Osteocyte (in vitro differentiated cells): Measurements from ENCODE around the gene SUPT3H. TPM values are rescaled to one million over a fixed set of nuclear protein-coding genes. Genes with fewer than 3 reads are reported as not detected.

Experiments used
- DNase-seq: peaks from one replicate; pipeline ENCODE4 v3.0.0; 2021; ENCODE audit warnings: mixed read lengths; ENCODE audit not compliant: unreplicated experiment; ENCODE audit errors: extremely low spot score
- H3K27ac Mint-ChIP-seq: one replicate; pipeline ENCODE4 v1.8.0; 2021; ENCODE audit warnings: mild to moderate bottlenecking, mixed read lengths; ENCODE audit not compliant: unreplicated experiment
- H3K27me3 Mint-ChIP-seq: one replicate; pipeline ENCODE4 v1.8.0; 2021; ENCODE audit warnings: mixed read lengths; ENCODE audit not compliant: unreplicated experiment
- H3K36me3 Mint-ChIP-seq: one replicate; pipeline ENCODE4 v1.8.0; 2021; ENCODE audit warnings: mixed read lengths; ENCODE audit not compliant: unreplicated experiment
- H3K4me1 Mint-ChIP-seq: one replicate; pipeline ENCODE4 v1.8.0; 2021; ENCODE audit warnings: mixed read lengths; ENCODE audit not compliant: unreplicated experiment
- H3K4me3 Mint-ChIP-seq: one replicate; pipeline ENCODE4 v1.8.0; 2021; ENCODE audit warnings: mild to moderate bottlenecking, moderate library complexity, mixed read lengths; ENCODE audit not compliant: unreplicated experiment
- H3K9me3 Mint-ChIP-seq: one replicate; pipeline ENCODE4 v1.8.0; 2021; ENCODE audit warnings: mixed read lengths; ENCODE audit not compliant: unreplicated experiment
- total RNA-seq: library from RNA; stranded (reverse); gene quantifications from 2 replicates; pipeline ENCODE4 v1.2.1, GENCODE V29; 2021
- TF ChIP-seq, protein P1 (sequence below): fragments of 200-600 bp; sonication (generic); IDR thresholded peaks from 2 replicates; pipeline ENCODE4 v1.5.0; 2021; ENCODE audit warnings: antibody characterized with exemption, mild to moderate bottlenecking, moderate library complexity

Gene SUPT3H
- total RNA-seq, 1 donor from 2014 or later = 13.2 TPM

DNA sequence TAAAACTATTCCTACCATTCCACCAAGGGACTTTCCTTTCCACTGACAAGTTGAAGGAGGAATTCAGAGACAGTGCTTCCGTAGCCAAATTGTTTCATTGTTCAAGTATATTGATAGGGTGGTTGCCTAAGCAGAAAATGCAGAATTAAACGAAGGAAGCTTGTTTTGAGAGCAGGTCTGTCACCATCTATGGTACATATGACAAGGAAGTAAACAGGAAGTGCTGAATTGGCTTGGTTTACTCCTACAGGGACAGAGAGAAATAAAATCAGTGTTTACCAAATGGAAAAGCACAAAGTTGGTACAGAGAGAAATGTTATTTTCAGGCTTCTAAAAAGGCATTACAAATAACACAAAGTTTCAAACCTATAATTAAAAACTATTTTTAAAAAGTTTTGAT is 568.5 kb downstream of the SUPT3H start:
- TF ChIP-seq, protein P1, sequence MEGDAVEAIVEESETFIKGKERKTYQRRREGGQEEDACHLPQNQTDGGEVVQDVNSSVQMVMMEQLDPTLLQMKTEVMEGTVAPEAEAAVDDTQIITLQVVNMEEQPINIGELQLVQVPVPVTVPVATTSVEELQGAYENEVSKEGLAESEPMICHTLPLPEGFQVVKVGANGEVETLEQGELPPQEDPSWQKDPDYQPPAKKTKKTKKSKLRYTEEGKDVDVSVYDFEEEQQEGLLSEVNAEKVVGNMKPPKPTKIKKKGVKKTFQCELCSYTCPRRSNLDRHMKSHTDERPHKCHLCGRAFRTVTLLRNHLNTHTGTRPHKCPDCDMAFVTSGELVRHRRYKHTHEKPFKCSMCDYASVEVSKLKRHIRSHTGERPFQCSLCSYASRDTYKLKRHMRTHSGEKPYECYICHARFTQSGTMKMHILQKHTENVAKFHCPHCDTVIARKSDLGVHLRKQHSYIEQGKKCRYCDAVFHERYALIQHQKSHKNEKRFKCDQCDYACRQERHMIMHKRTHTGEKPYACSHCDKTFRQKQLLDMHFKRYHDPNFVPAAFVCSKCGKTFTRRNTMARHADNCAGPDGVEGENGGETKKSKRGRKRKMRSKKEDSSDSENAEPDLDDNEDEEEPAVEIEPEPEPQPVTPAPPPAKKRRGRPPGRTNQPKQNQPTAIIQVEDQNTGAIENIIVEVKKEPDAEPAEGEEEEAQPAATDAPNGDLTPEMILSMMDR = no peak
- DNase-seq = no peak
- no peaks in the 10 kb centered on the region for H3K27me3 Mint-ChIP-seq
- H3K36me3 Mint-ChIP-seq = no peaks in the 10 kb centered on the region
- no peak overlapping the region for H3K4me3 Mint-ChIP-seq
- H3K4me1 Mint-ChIP-seq = peaks cover 17% of the 10 kb centered on the region
- H3K27ac Mint-ChIP-seq = no peak overlapping the region
- H3K9me3 Mint-ChIP-seq = no peaks in the 10 kb centered on the region

DNA sequence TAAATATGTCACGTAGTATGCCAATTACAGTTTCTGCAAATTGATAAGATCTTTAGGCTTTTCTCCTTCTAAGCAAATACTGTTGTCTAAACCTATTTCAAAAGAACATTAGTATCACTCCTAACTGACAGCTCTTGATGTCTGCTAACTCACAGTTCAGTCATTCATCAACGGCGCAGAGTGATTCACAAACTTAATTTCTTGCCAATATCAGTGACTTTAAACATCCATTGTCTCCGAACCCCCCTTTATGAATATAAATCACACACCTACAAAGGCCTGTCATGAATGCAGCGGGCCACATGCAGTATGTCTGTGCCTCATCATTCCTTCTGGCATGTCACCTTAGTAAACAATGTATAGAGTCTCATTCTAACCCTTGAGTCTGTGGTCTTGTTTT is 569.6 kb downstream of the SUPT3H start:
- Mint-ChIP-seq H3K4me3 (no peak overlapping the region), H3K9me3 (no peaks in the 10 kb centered on the region), H3K27me3 (no peaks in the 10 kb centered on the region), H3K36me3 (no peaks in the 10 kb centered on the region), H3K4me1 (peaks cover 9% of the 10 kb centered on the region), H3K27ac (no peak overlapping the region)
- TF ChIP-seq, protein P1 = no peak
- no peak for DNase-seq

DNA sequence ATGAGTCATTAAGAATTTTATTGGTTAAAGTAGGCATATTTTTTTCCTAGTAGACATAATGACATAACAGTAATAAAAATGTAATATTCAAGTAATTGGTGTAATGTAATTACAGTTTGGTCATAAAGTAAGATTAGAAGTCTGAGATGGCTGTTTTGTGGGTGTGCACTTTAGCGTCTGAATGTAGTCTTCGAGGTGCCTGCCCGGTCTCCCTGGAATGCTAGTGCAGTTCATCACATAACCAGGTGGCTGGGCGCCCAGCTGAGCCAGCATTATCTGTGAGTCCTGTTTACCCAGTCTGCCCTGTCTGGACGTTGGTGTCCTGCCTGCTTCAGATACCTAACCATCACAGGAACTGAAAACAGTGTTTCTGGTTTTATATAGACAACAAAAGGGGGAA is 571.1 kb downstream of the SUPT3H start:
- no peak overlapping the region for H3K4me3 Mint-ChIP-seq

DNA sequence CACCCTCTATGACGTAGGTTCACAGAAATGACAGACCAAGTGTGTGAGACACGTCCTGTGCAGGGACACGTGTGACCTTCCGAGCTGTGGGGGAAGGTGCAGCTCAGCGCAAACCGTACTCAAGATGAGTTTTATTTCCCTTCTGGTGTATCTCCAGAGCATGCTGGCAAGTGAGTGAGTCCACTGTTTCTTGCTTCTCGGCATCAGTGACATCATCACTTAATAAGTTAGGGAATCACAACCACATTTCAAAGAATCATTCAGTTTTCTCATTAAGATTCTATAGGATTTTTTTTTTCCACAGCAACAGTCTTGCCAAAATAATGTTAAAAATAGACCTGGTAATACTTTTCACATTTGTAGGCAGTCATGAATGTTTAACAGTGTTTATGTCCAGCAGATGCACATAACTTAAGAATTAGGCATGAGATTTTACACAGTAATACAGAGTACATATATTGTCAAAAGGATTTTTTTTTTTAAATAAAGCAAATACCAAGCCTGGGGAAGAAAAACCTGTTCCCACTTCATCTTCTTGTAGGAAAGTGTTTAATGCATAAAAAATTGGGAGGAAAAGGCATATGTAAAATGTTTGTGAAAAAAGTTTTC is 572.4 kb downstream of the SUPT3H start:
- Mint-ChIP-seq H3K36me3 (no peaks in the 10 kb centered on the region), H3K4me3 (no peak overlapping the region), H3K27me3 (no peaks in the 10 kb centered on the region), H3K4me1 (peaks cover 16% of the 10 kb centered on the region), H3K27ac (no peak overlapping the region), H3K9me3 (no peaks in the 10 kb centered on the region)
- TF ChIP-seq, protein P1 = no peak
- no peak for DNase-seq

More for the DNA sequence above, 571.1 kb downstream of the SUPT3H start:
- DNase-seq = no peak
- TF ChIP-seq, protein P1 = no peak
- Mint-ChIP-seq H3K27me3 (no peaks in the 10 kb centered on the region), H3K9me3 (no peaks in the 10 kb centered on the region), H3K27ac (no peak overlapping the region), H3K36me3 (no peaks in the 10 kb centered on the region), H3K4me1 (peaks cover 9% of the 10 kb centered on the region)

DNA sequence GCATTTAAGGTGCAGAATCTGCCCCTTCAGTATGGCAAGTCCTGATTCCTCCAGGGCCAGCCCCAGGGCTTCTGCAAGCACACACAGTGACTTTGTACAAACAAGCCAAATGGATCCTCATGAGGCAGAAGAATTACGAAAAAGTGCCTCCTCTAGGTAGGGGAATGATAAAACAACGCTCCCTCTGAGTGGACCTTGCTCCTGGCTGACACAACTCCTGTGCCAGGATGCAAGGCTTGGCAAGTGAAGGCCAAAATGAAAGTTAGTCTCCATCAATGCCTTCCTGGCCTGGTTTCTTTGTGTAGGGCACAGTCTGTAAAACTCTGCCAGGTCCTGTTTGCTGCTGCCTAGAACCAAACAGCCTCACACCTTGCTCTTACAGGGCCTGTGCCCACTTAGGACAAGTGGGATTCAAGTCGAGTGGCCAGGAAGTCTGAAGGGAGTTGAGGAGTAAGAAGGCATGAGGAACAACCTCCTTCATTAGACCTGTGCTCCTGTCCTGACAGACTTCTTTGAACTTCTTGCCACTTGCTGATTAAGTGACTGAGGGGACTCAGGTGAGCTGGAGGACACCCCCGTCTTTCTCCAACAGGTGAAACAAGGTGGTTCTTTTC is 573.1 kb downstream of the SUPT3H start:
- Mint-ChIP-seq H3K27me3 (no peaks in the 10 kb centered on the region), H3K9me3 (no peaks in the 10 kb centered on the region), H3K4me1 (peaks cover 23% of the 10 kb centered on the region), H3K36me3 (no peaks in the 10 kb centered on the region), H3K4me3 (no peak overlapping the region), H3K27ac (no peak overlapping the region)
- DNase-seq = no peak
- TF ChIP-seq, protein P1 = no peak
